IPS DF 6.9 (cell line): ENCODE measurements around the gene DNAH7.

Experiments used
- DNase-seq: peaks from one replicate; pipeline ENCODE4 v3.0.0-alpha.2; 2013; ENCODE audit warnings: low read depth, low spot score
- H3K27ac ChIP-seq: one replicate; pipeline ENCODE4 v1.5.1; 2013; ENCODE audit warnings: low read length, control low read depth
- H3K27me3 ChIP-seq: 2 replicates; pipeline ENCODE4 v1.6.1; 2013; ENCODE audit warnings: mild to moderate bottlenecking, low read length; ENCODE audit not compliant: control insufficient read depth, insufficient read depth
- H3K36me3 ChIP-seq: 2 replicates; pipeline ENCODE4 v1.6.1; 2013; ENCODE audit warnings: low read length; ENCODE audit not compliant: control insufficient read depth, insufficient read depth
- H3K4me1 ChIP-seq: 2 replicates; pipeline ENCODE4 v1.6.1; 2013; ENCODE audit warnings: low read length; ENCODE audit not compliant: control insufficient read depth, insufficient read depth
- H3K4me3 ChIP-seq: 2 replicates; pipeline ENCODE4 v1.5.1; 2013; ENCODE audit warnings: mild to moderate bottlenecking, low read length
- H3K9me3 ChIP-seq: 2 replicates; pipeline ENCODE4 v1.6.1; 2013; ENCODE audit warnings: low read length, inconsistent platforms; ENCODE audit not compliant: control insufficient read depth, insufficient read depth
- WGBS: extraction: QIAGEN DNeasy Blood & Tissue Kit; methylation state at CpG from one replicate; pipeline ENCODE4 v1.1.7; 2013; ENCODE audit warnings: mixed read lengths, missing lambda C conversion rate; ENCODE audit not compliant: insufficient read length, insufficient coverage; 5-methylcytosine and 5-hydroxymethylcytosine counted together

The DNAH7 gene

DNA sequence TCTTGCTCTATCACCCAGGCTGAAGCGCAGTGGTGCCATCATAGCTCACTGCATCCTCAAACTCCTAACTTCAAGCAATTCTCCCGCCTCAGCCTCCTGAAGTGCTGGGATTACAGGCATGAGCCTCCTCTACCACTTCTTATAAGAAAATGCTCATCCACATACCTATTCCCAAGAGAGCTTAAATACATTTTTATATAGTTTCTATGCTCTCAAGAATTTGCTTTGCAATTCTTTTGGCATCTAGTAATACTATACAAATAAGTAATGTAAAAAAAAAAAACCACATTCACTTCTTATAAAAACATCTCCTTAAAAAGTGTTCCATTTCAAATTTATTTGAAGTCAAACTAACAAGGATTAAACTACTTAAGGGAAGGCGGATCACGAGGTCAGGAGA, 197.3 kb downstream of the DNAH7 start:
- DNase-seq: no peak
- Histone ChIP-seq H3K4me3 (no peak overlapping the region), H3K4me1 (no peaks in the 10 kb centered on the region), H3K27ac (no peak overlapping the region), H3K36me3 (no peaks in the 10 kb centered on the region), H3K27me3 (no peaks in the 10 kb centered on the region), H3K9me3 (no peaks in the 10 kb centered on the region)
- no CpG with 5 or more reads among the region's 4 CpGs for WGBS

GRCh38 chr2:195864316-195864715, 204.3 kb downstream of the DNAH7 start:
- no peak for DNase-seq
- no CpG with 5 or more reads among the region's 6 CpGs for WGBS
- H3K9me3 ChIP-seq: no peaks in the 10 kb centered on the region

DNA sequence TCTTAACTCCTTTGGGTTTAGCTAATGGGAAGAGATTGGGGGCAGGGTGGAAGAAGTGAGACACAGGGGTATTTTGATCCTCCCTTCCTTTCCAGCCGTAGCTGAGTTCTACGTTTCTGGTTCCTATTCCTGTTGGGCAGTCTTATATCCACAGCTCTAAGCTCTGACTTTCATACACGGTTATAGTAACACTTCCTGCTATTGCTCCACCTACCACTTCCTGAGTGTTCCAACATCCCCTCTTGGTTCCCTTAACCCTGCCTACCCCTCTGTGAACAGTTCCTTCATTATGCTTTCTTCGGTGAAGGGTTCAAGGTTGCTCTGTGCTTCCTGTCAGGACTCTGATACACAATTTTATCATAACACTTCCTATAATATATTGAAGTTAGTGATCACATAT, 205.1 kb downstream of the DNAH7 start:
- H3K4me1 ChIP-seq: no peaks in the 10 kb centered on the region
- no peak overlapping the region for H3K27ac ChIP-seq
- no peak for DNase-seq
- no peaks in the 10 kb centered on the region for H3K27me3 ChIP-seq
- no peaks in the 10 kb centered on the region for H3K36me3 ChIP-seq
- no peak overlapping the region for H3K4me3 ChIP-seq
- WGBS: no CpG with 5 or more reads among the region's 4 CpGs
- H3K9me3 ChIP-seq: no peaks in the 10 kb centered on the region

More at GRCh38 chr2:195864316-195864715, 204.3 kb downstream of the DNAH7 start:
- H3K4me1 ChIP-seq: no peaks in the 10 kb centered on the region
- H3K27ac ChIP-seq: no peak overlapping the region
- no peaks in the 10 kb centered on the region for H3K27me3 ChIP-seq
- no peak overlapping the region for H3K4me3 ChIP-seq
- H3K36me3 ChIP-seq: no peaks in the 10 kb centered on the region

DNA sequence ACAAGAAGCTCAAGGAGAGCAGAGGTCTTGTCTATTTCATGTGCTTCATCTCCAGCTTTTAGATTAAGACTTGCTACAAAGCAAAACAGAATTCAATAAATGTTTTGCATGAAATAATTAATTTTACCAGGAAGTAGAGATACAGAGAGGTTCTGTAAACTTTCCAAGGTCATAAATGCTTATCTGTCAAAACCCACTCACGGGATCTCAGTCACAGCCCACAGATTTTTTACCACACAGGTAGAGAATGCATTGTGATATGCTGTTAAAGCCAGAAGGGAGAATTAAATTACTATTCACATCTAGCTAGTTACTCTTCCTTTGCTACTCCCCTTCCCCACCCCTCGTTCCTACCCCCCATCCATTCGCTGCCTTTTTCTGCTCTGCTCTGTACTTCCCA, 205.5 kb downstream of the DNAH7 start:
- WGBS: no CpG with 5 or more reads among the region's 3 CpGs
- H3K4me3 ChIP-seq: no peak overlapping the region

DNA sequence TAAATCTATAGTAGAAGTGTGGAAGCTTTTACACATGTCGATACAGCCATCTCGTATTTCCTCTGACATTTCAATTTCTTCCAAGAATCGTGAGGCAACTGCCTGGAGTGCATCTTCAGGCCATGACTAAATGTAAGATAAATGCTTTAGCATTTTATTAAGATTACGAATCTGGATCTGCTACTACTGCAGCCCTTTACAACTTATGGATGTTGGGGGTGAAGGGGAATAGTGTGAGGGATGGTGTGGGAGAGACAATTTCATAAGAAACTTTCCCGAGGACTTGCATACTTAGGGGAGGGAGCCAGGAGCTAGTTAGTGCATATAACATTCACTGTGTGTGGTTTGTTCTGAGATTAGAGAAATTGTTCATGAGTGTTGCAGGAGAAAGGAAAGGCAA, 206.8 kb downstream of the DNAH7 start:
- no peak for DNase-seq
- Histone ChIP-seq H3K4me1 (no peaks in the 10 kb centered on the region), H3K27ac (no peak overlapping the region), H3K36me3 (no peaks in the 10 kb centered on the region), H3K9me3 (no peaks in the 10 kb centered on the region), H3K27me3 (no peaks in the 10 kb centered on the region), H3K4me3 (no peak overlapping the region)
- WGBS: no CpG with 5 or more reads among the region's 5 CpGs

More for the DNA sequence above, 205.5 kb downstream of the DNAH7 start:
- Histone ChIP-seq H3K27me3 (no peaks in the 10 kb centered on the region), H3K36me3 (no peaks in the 10 kb centered on the region), H3K27ac (no peak overlapping the region), H3K9me3 (no peaks in the 10 kb centered on the region), H3K4me1 (no peaks in the 10 kb centered on the region)
- DNase-seq: no peak

DNA sequence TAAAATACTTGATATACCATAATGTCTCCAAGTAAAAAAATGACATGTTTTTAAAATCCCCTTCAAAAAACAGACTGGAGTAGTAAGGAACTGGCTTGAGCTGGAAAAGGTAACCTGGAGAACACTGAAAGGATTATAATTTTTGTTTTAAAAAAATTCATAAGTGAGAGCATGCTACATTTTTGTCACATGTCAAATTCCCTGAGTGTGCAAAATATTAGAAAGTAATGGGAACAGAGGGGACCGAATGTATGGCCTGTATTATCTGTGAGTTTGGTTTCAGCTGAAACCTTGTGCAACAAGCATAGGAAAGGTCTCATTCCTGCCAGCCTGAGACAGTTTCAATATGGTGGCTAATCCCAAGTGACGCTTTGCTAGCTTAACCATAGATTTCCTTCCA, 209.1 kb downstream of the DNAH7 start:
- Histone ChIP-seq H3K9me3 (no peaks in the 10 kb centered on the region), H3K4me1 (no peaks in the 10 kb centered on the region), H3K27ac (no peak overlapping the region), H3K27me3 (no peaks in the 10 kb centered on the region), H3K36me3 (no peaks in the 10 kb centered on the region), H3K4me3 (no peak overlapping the region)
- DNase-seq: no peak
- no CpG with 5 or more reads among the region's 2 CpGs for WGBS

GRCh38 chr2:195857132-195857531, 211.5 kb downstream of the DNAH7 start:
- DNase-seq: no peak
- Histone ChIP-seq H3K9me3 (no peaks in the 10 kb centered on the region), H3K4me3 (no peak overlapping the region), H3K27ac (no peak overlapping the region), H3K4me1 (no peaks in the 10 kb centered on the region), H3K36me3 (no peaks in the 10 kb centered on the region), H3K27me3 (no peaks in the 10 kb centered on the region)
- no CpG with 5 or more reads among the region's 2 CpGs for WGBS

GRCh38 chr2:195850764-195851163, 217.9 kb downstream of the DNAH7 start:
- WGBS: no CpG with 5 or more reads among the region's 3 CpGs
- no peak overlapping the region for H3K27ac ChIP-seq
- H3K9me3 ChIP-seq: no peaks in the 10 kb centered on the region
- H3K27me3 ChIP-seq: no peaks in the 10 kb centered on the region
- H3K4me3 ChIP-seq: no peak overlapping the region
- no peaks in the 10 kb centered on the region for H3K36me3 ChIP-seq
- no peaks in the 10 kb centered on the region for H3K4me1 ChIP-seq
- DNase-seq: no peak

DNA sequence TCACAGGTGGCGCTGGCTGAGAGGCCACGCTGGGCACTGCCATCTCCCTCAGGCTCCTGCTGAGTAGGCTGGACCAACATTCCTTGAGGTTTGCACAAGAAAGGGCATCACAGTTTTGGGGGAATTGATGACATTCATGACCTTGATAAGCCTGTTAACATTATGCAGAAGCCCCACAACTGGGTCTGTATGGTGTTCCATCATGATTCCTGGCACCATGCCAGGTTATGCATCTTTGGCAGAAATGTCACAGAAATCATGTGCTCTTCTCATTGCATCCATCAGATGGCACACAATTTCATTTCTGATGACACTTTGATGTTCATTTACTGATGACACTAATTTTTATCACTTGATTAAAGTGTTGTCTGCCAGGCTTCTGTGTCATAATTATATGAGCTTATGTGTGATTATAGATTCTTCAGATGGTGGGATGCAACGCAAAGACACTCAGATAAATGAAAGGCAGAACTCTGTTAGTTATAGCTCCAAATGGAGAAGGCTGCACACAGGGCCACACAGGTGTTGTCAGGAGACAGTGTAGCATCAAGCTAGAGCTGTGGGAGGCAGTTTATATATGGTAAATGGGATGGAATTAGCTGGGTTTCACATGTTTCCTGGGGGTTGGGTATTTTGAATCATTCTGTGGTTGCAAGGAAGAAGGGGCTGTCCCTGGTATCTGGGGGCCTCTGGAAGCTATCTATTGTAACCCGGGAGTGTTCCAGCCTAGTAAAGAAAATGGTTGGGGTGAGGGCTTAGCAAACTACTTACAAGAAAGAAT, 220.3 kb downstream of the DNAH7 start:
- no CpG with 5 or more reads among the region's 4 CpGs for WGBS
- H3K9me3 ChIP-seq: no peaks in the 10 kb centered on the region
- H3K36me3 ChIP-seq: no peaks in the 10 kb centered on the region
- no peaks in the 10 kb centered on the region for H3K4me1 ChIP-seq
- no peaks in the 10 kb centered on the region for H3K27me3 ChIP-seq
- no peak overlapping the region for H3K4me3 ChIP-seq
- no peak overlapping the region for H3K27ac ChIP-seq
- DNase-seq: no peak

- Histone ChIP-seq H3K9me3 (no peaks in the 10 kb centered on the region), H3K27me3 (no peaks in the 10 kb centered on the region), H3K4me1 (no peaks in the 10 kb centered on the region), H3K36me3 (no peaks in the 10 kb centered on the region), H3K4me3 (no peak overlapping the region), H3K27ac (no peak overlapping the region)
- DNase-seq: no peak
- no CpG with 5 or more reads among the region's 3 CpGs for WGBS
Measured at GRCh38 chr2:195842932-195843331, 225.7 kb downstream of the DNAH7 start.

GRCh38 chr2:195838002-195838401, 230.6 kb downstream of the DNAH7 start:
- no CpG with 5 or more reads among the region's 1 CpG for WGBS
- DNase-seq: no peak

More at GRCh38 chr2:195838002-195838401, 230.6 kb downstream of the DNAH7 start:
- no peaks in the 10 kb centered on the region for H3K4me1 ChIP-seq
- no peaks in the 10 kb centered on the region for H3K27me3 ChIP-seq
- no peaks in the 10 kb centered on the region for H3K36me3 ChIP-seq
- H3K9me3 ChIP-seq: no peaks in the 10 kb centered on the region
- H3K27ac ChIP-seq: no peak overlapping the region
- no peak overlapping the region for H3K4me3 ChIP-seq
